ENCODE measurements around the gene UBE3A.
"Not testable (repeated sequence)": the region's sequence is repeated elsewhere in the genome, so short reads cannot be mapped to it uniquely, and the experiment has no call there.

Gene UBE3A

DNA sequence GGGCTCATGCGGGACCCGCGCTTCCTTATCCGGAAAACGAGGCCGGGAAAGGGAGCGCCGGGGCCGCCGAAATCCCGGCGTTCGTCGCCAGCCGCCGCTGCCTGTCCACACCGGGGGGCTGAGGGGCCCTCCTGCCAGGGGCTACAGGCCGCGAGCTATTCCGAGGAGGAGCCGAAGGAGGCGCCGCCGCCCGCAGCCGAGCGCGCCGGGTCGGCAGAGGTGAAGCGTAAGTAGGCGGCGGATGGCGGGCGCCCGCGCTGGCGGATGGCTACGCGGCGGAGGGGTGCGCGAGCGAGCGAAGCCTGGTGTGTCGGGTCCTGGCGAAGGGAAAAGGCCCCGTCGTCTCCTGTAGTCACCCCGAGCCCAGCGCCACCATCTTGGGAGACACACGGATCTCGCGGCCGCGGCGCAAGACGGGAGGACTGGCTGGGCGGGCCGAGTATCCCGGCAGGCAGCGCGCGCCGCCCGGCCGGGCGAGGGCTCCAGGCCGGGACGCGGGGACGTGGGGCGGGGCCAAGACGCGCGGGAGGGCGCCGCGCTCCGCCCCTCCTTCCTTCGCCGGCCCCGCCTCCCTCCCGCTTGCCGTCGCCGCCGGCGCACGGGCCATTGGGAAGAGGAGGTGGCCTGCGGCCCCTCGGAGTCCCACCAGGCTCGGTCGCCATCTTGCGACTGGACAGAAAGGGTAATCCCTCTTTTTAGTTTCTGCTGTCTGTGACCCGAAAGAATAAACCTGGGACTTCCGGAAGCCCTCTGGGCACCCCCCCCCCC is at the start of gene UBE3A:
Gene UBE3A (minus strand): TSS at position 424 of the 768 bp plus-strand sequence. CDS start 29,917 bp downstream, outside the sequence.
- peak; percentile 95 for DNase-seq

DNA sequence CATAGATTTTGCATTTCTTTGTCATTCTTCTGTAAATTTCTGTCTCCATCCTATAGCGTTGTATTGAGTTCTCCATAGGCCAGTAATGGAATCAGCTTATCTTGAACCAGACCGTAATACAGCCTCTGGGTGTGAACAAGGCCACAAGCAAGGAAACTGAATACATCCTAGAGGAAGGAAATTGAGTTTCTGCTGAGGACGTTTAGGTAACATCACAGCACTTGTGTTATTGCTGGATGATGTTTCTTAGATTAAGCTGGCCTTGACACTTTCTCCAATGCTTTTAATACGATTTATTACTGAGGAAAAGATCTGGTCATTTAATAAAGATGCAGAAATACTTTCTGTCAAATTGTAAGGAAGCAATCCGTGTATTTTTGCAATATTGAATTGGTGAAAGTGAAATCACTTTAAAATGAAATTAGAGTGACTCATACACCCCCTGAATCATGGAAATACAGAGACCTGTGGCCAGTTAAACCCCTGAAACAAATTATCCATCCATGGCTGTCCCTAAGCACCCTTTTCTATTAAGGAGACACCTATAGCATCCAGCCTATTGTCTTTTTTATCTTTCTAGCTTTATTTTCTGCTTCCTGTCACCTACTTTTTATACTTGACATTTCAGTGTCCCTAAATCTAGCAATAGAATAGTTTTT is 48.5 kb upstream of the UBE3A start:
- DNase-seq: no peak

GRCh38 chr15:25486051-25486450 is 47.2 kb upstream of the UBE3A start:
- DNase-seq: no peak

DNA sequence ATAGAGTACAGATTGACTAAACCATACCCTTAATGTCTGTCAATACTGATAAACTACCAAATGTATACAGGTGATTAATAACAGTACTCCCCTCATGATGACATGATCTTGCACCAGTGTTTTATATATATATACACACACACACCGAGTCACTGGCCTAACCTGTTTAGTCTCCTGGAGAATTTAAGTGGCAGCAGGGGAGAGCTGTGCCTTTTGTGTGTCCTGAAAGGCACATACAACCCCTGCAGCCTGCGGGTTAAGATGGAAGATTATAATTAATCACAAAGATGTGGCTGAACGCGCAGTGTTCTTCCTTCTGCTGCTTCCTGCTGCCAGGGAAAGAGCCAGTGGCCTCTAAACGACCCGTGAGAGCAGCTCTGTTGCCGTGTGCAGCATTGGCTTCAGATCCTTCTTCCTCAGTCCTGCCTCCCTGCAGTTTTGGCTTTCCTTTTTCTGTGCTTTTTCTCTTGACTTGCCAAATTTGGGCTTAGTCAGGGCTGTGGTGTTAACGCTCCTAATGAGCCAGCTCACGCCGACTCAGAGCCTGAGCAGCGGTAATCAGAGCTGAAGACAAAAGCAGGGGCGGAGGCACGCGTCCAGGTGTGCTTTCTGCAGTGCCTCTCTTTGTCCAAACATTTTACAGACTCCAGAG is 42.5 kb upstream of the UBE3A start:
- no peak for DNase-seq

GRCh38 chr15:25478313-25478712 is 39.5 kb upstream of the UBE3A start:
- no peak for DNase-seq

GRCh38 chr15:25477816-25478215 is 39.0 kb upstream of the UBE3A start:
- DNase-seq: no peak

DNA sequence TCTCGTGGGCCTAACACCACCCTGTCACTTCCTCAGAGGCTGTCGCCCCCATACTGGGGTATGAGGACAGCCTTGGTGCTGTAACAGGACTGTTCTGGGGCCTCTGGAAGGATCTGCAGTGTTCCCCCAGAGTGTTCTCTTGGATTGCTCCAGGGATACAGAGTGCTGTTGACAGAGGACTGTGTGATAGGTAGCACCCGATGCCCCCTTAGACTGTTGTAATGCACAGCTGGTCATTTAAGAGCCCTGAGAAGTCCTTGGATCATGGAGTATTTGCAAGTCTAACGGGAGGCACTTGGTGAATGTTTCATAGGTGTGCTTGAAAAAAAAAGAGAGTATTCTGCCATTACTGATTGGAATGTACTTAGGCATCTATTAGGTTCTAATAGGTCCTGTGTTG is 35.4 kb upstream of the UBE3A start:
- DNase-seq: no peak

- DNase-seq: no peak
Measured at GRCh38 chr15:25470230-25470629, 31.4 kb upstream of the UBE3A start.

DNA sequence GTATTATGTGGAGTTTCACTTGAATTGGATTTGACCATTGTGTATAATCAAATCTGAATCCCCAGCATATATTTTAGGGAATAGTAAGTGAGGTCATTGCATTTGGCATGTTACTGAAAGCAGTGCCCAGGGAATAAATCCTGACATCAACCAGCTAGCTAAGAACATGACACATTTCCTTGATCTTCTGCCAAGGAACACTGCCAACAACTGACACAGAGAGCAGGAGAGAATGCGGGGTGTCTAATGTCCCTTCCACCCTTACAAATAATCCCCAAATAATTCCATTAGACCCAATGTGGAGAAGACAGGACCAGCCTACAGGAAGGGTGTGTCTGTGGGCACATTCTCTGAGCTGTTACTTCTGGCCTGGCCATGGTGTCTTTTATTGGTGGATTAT is 30.6 kb upstream of the UBE3A start:
- DNase-seq: no peak

DNA sequence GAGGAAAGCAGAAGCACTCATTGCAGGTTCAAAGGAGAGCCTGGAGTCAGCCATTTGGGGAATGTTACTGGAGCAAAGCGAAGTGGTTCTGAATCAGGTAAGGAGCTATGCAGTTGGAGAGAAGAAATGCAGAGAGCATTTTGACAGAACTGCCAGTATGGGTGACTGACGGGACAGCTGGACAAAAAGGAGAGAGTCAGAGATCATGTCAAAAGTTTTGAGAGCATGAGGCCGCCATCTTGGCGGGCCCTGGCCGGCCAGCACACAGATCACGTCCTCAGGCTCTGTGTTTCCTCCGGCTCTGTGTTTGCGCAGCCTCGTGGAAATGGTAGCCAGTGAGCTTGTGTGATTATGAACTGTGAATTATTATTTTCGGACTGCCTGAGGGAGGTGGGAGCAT is 29.8 kb upstream of the UBE3A start:
- no peak for DNase-seq

DNA sequence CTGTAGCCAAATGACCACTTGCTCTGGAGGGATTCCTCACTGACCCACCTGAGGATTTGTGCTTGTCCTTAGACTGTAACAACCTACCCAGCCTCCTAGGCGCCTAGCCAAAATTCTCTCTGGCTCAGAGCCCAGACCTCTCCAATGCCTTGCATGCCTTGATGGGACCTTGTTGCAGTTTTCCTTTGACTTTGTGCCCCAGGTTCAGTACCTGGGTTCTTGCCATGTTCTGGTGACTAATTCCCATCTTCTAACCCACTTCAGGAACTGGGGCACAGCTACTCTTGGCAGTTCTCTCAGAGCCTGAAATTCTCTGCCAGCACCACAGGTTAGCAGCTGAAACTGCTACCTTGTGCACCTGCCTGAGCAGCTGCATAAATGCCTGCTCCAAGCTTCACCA is 27.0 kb upstream of the UBE3A start:
- no peak for DNase-seq

DNA sequence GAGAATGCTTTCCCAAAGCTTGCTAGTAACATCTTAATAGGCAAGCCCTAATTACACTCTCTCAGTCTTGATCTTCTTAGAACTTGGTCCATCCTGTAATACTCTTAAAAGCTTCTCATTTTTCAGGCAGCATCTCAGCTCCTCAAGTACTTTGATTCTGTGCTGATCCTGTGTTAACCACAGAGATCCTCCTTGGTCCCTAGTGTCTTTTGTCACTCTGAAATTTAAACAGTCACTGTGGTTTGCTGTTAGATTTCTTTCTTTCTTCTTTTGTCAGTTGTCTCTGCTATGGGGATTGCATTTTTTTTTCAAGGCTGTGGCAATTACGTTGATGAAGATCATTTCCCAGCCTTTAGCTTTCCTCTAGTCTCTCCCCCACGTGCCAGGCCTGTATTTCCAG is 26.0 kb upstream of the UBE3A start:
- DNase-seq: no peak

DNA sequence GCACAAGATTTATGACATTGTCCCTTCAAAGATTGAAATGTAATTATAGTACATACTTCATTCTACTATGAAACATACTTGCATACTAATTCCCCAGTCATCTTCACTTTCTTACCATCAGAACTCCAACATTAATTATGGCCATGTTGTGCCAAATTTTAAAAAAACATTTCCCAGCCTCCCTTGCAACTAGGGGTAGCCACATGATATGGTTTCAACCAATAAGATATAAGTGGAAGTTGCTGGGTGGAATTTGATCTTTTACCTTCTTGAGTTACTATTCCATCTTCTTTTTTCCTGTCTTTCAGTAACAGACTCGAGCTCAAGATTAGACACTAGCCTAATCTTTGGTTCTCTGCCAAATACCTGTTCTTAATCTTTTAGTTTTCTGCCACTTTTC is 25.6 kb upstream of the UBE3A start:
- DNase-seq: no peak

GRCh38 chr15:25456196-25456595 is 17.4 kb upstream of the UBE3A start:
- no peak for DNase-seq

- DNase-seq: no peak
Measured at GRCh38 chr15:25455226-25455625, 16.4 kb upstream of the UBE3A start.

DNA sequence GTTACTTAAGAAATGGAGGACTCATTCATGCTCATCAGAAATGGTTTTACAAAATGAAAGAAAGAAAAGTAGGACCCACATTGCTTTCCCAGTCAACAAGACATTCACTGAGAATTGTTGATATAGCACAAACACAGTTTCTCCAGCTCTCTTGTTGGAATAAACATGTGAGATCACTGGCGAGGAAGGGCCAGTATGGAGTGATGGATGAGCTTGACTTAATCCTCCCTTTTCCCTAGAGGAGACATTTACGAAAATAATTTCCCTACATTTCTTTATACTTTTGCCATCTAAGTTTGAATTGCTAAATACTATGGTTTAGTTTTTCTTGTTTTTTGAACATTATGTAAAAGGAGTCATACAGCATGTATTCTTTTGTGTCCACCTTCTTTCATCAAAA is 15.9 kb upstream of the UBE3A start:
- no peak for DNase-seq

DNA sequence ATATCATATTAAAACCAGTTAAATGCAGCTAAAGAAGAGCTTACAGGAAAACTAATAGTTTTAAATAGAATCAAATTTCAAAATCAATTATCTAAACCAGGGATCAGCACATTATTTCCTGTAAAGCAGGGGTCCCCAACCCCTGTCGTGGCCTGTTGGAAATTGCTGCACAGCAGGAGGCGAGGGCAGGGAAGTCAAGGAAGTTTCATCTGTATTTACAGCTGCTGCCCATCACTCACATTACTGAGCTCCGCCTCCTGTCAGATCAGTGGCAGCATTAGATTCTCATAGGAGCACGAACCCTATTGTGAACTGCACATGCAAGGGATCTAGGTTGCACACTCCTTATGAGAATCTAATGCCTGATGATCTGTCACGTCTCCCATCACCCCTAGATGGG is 14.4 kb upstream of the UBE3A start:
- not testable (repeated sequence) for DNase-seq

- no peak for DNase-seq
Measured at GRCh38 chr15:25451501-25451900, 12.7 kb upstream of the UBE3A start.

DNA sequence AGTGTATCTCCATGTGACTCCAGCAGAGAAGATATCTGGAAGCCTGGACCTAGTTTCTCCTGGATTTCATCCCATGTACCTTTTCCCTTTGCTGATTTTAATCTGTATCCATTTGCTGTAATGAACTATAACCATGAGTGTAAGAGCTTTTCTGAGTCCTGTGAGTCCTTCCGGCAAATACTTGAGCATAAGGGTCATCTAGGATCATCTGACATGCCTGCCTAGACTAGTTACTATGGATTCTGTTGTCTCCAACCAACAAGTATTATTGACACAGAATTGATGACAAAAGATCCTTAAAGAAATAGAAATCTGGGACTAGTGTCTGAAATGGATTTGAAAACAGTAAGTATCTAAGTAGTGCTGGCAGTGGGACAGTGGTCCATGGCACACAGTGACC is 11.3 kb upstream of the UBE3A start:
- DNase-seq: no peak

DNA sequence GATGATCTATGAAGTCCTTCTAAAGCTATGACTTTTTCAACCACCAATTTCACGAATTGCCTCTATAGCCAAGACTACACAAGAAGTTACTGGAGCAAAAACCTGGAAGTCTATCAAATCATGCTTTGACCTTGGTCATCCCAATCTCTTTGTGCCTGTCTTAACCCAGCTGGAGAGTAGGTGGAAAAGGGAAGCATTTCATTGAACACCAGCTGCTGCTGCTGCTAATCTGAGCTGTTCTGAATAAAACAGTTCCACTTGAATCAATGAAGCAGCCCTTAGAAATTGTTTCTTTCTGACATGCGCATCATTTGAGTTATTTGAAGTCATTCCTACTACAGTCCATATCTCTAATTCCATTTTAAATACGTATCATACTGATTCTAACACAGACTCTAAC is 7.3 kb upstream of the UBE3A start:
- DNase-seq: no peak

DNA sequence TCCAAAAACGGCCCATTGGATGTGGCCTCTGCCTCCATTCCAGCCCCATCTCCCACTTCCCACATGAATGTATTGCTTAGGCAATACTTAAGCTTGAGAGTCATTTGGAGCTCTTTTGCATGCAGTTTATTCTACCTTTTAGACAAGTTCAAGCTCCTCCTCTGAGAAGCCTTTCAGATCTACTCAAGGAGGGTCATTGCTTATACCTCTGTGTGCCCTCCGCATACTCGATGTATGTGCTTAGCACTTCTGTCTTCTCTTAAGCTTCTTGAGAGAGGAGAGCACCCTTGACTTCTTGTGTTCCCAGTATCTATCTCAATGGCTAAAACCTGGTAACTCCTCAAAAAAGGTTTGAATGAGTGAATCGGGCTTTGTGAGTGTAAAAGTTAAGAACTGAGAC is 6.6 kb upstream of the UBE3A start:
- no peak for DNase-seq

DNA sequence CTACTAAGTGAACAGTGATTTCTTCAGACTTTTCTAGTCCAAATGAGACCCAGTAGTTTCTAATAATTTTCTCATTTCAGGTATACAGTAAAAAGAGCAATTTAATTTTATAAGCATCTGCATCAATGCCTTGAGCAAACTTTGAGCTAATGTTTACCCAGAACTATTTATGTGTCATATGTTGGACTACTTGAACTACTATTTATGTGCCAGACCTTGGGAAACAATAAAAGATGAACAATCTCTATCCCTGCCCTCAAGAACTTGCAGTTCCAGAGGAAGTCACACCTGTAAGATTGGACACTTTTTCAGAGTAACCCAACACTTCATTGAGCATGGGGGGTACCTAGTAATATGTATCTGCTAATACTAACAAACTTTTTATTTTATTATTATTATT is 2.3 kb upstream of the UBE3A start:
- no peak for DNase-seq

DNA sequence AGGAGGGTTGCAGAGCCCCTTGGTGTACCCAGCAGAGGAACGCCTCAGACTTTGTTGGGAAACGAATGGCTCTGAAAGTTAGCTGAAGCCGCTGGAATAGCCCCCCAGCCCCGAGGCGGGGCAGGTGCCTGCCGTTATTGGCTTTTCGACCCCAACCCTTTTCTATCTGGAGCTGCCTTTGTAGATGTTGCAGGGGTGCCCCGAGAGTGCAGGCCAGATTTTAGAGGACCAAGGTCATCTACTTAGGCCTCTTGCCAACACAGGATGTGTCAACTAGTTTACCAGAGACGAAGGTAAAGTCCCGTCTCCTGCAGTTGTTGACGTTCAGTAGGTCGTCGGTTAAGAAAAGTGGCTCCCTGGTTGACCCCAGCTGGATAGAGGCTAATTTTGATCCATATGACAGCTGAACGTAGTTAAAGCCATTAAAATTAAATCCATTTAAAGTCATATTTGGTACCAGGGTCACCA is 579 bp upstream of the UBE3A start:
- DNase-seq: no peak

Data from activated effector memory CD4-positive, alpha-beta T cell treated with anti-CD3 and anti-CD28 coated beads, Interleukin-2, amount 50 U/mL, for 16 hours (primary cell).